Right lobe of liver (tissue), 4 donors: Measurements from ENCODE around the gene SRRM3.
"Not testable (repeated sequence)": the region's sequence is repeated elsewhere in the genome, so short reads cannot be mapped to it uniquely, and the experiment has no call there.

ENCODE experiments used
- CTCF ChIP-seq, 4 donors: fragments of 200-600 bp in 3 of 4; fragments of 450-650 bp in 1 of 4; IDR thresholded peaks; one replicate each; pipeline versions ENCODE4 v1.5.1 to v1.8.0; 2016 to 2022; ENCODE audit warnings: antibody characterized with exemption in 4 of 4, mild to moderate bottlenecking in 2 of 4
- POLR2A ChIP-seq: fragments of 450-650 bp; IDR thresholded peaks from one replicate; pipeline ENCODE4 v1.6.1; 2017; ENCODE audit warnings: antibody characterized with exemption, mild to moderate bottlenecking
- donor health status: DM: no; HTN: no; CAD: no.
- donor health status: DM: no; HTN: no; CAD: no.
- donor health status: DM: no; HTN: yes; CAD: no.

GRCh38 chr7:76215349-76215748, 13.7 kb downstream of the SRRM3 start:
- not testable (repeated sequence) for TF ChIP-seq CTCF (IDR thresholded peaks at IDR 0.05); POLR2A
